ENCODE measurements around the gene PER1.
"Not testable (repeated sequence)": the region's sequence is repeated elsewhere in the genome, so short reads cannot be mapped to it uniquely, and the experiment has no call there.

Gene PER1

DNA sequence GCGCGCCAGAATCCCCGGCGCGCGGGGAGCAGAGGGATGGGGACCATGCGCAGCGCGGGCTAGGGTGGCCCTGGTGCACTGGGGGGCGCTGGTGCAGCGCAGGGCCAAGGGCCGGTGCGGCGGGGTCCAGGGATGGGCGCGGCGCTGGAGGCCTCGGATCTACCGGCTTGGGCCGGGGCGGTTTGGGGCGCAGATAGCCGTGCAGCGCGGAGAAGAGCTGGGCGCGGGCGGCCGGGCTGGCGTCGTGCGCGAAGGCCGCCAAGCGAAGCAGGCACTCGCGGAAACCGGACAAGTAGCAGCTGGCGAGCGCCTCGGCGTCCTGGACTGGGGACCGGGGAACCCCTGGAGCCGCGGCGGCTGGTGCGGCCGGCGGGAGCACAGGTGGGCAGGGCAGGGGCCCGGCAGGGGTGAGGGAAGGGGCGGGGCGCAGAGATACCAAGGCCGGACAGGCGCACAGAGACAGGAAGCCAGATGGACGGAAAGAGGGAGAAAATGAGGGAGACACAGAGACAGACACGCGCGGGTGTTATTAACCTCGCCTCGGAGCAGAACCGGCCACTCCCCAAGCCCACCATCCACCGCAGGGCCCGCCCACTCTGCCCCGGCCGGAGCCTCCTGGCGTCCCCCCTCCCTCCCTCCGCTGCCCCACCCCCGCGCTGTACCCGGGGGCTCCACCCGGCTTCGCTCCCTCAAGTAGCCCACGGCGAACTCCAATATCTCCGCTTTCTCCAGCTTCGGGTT is 30.4 kb downstream of the PER1 start:
- DNase-seq (ENCODE audit: low spot score) = peak; percentile 60

DNA sequence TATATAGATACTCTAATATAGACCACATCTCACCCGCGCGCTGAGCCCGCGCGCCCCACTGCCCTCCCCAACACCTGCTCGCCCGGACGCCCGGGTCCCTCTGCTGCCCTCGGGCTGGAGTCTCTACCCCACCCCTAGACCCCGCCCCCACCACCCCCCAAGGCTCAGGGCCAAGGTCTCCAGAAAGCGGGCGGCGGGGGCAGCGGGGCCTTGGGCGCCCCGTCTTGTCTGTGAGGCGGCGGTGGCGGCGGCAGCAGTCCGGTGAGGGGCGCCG is 30.9 kb downstream of the PER1 start:
- no peak for DNase-seq (ENCODE audit: low spot score)

- peak; percentile 52 for DNase-seq (ENCODE audit: low spot score)
These were observed 31.4 kb downstream of the PER1 start for GRCh38 chr17:8120520-8121406.

DNA sequence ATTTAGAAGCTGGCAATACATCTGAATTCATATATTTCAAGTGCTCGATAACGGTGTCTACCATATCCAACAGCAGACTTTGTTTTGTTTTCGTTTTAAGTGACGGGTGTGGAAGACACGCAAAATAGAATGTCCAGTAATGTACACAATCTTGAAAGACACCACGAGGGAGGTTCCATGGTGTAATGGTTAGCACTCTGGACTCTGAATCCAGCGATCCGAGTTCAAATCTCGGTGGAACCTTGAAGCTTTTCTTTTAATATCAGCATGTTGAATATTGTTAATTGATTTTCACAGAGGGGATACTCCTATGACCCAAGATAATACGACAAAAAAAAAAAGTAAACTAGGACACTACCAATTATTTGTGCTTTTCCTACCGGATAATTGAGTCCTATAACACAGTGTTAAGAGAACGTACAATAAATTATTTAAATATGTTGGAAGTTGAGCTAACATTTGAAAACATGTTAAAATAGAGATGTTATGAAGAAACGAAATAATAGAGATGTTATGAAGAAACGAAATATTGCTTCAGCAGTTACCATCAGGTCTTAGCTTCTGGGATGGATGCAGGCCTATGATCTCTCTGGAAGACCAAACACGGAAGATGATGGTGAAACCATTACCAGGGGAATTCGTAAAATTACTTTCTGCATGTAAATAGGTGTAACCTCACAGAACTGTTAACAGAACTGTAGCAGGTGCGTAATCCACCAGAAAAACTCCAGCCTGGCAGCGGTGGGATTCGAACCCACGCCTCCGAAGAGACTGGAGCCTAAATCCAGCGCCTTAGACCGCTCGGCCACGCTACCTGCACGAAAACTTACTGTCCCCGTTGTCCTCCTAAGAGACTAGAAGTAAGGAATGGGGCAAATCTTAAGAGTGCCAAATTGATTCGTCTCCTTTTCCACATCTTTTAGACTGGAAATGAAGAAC is 32.4 kb downstream of the PER1 start:
- peak; percentile 62 for DNase-seq (ENCODE audit: low spot score)

- DNase-seq (ENCODE audit: low spot score) = peak; percentile 78
These were observed 33.2 kb downstream of the PER1 start for GRCh38 chr17:8118769-8119580.

GRCh38 chr17:8117980-8118768 is 34.0 kb downstream of the PER1 start, which contains the start of gene ALOXE3:
Gene ALOXE3 (minus strand): TSS chr17:8118514. CDS start chr17:8117990, 524 bp downstream.
- peak; percentile 48 for DNase-seq (ENCODE audit: low spot score)

- DNase-seq (ENCODE audit: low spot score) = no peak
These were observed 34.7 kb downstream of the PER1 start for GRCh38 chr17:8117367-8117979.

GRCh38 chr17:8116776-8117175 is 35.4 kb downstream of the PER1 start:
- no peak for DNase-seq (ENCODE audit: low spot score)

DNA sequence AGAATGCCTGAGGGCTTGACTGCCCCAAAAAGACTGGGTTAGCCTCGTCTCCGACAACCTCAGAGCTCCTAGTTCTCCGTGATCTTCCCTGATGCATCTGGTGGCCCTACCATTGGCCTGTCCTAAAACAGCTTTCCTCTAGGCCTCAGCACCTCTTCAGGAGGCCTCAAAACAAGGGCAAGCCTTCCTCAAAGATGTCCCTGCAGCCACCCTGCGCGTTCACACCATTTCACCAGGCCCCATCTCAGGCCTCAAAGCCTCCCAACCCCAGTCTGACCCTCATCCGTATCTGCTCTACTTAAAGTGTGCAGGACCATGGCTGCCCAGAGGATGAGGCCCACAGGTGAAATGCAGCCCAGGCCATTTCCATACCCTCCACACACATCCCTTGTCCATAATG is 41.3 kb downstream of the PER1 start:
- no peak for DNase-seq (ENCODE audit: low spot score)

GRCh38 chr17:8110456-8110804 is 41.8 kb downstream of the PER1 start:
- DNase-seq (ENCODE audit: low spot score) = no peak

DNA sequence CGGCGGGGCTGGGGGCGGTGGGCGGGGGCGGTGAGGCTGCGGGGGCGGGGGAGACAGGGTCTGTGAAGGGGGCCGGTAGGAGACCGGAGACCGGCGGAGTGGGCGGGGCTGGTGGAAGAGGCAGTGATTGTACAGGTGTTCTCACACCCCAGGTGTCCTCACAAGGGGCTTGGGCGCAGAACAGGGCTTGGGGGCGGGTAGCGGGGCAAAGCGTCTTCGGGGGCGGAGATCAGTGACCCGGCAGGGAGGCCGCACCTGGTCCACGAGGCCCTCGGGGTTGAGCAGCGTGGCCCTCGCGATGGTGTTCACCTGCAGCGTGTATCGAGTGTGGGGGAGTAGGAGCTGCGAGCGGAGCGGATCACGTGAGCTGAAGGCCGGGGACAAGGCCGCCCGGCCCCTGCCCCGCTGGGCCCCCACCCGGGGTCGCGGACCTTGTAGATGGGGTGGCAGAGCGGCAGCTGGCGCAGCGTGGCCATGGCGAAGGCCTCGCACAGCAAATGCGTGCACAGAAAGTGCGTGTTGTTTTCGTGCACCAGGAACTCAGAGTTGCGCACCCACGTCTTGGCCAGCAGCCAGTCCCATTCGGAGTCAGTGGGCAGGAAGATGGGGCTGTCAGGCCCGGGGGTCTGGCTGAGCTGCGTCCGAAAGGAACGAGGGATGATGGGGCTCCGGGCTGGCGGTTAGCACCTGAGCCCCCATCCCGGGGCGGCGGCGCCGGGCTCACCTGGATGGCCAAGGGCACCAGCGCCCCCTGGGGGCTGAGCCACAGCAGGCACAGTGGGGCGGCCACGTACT is 42.3 kb downstream of the PER1 start:
- peak; percentile 73 for DNase-seq (ENCODE audit: low spot score)

DNA sequence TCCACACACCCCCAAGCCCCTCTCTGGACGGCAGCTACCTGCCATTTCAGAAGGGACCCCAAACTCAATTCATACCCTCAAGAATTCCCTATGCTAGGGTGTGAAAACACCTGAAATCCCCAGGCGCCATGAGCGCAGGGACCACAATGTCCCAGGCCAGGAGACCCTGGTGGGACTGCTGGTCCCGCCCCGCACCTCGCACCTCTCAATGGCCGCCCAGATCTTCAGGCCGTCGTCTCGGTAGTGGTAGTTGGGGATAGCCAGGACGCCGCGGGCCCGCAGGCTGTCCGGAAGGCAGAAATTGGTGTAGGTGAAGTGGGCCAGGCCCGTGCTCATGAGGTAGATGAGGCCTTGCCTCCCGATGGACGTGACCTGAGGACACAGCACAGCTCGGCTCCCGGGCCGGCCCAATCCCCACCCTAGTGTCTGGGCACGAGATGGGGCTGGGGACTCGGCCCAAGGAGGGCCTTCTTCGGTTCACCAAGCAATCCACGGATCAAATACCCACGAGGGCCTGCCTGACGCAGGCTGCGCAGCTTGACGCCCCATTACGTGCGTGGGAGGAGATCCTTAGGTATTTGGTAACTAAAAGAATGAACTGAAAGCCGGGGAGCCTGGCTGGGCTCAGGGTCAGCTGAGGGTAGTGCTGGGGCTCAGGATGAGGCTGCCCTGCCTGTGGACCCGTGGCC is 43.1 kb downstream of the PER1 start:
- no peak for DNase-seq (ENCODE audit: low spot score)

DNA sequence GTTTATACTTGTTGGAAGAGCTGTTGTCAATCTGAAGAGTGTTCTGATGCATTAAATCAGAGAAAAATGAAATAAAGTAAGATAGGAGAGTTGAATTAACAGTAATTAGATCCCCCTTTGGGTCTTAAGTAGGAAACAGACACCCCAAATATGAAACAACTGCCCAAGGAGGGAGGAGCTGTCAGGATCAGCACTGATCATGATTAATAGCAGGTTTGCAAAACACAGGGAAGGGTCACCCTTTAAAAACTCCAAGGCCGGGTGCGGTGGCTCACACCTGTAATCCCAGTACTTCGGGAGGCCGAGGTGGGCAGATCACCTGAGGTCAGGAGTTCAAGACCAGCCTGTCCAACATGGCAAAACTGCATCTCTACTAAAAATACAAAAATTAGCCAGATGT is 45.2 kb downstream of the PER1 start:
- DNase-seq (ENCODE audit: low spot score) = not testable (repeated sequence)

DNA sequence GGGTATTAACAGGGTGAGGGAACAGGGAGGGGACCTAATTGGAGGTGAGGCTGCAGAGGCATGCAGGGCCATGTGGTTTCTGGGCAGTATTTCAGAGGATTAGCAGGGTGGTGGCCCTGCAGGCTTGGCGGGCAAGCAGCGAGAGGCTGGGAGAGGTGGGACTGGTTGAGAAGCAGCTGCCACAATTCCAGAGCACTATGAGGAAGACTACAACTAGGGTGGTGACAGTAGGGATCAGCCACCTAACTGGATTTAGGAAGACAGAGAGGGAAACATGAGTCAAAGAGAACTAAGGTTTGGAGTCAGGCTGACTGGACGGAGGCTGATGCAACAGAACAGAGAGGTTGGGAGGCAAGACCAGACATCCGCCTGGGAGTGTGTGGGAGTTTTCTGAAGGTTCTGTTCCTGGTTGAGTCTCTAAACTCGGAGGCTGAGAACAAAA is 46.2 kb downstream of the PER1 start:
- no peak for DNase-seq (ENCODE audit: low spot score)

GRCh38 chr17:8104911-8105310 is 47.3 kb downstream of the PER1 start:
- DNase-seq (ENCODE audit: low spot score) = no peak

DNA sequence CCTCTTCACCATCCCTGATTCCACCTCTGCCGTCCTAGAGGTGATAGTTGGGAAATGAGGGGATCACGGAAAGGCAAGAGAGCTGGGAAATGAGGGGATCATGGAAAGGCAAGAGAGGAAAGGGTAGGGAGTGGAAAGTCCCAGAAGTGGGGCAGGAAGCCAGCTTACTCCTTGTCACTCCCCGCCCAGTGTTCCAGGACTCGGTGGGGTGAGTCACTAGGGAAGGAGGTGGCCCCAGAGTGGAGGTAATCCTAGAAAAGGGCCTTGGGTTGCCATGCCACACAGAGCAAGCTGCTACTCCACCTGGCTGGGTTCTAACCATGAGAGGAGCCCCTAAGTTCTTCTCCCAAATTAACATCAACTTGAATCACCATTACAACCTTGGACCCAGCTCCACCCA is 48.7 kb downstream of the PER1 start:
- DNase-seq (ENCODE audit: low spot score) = no peak

DNA sequence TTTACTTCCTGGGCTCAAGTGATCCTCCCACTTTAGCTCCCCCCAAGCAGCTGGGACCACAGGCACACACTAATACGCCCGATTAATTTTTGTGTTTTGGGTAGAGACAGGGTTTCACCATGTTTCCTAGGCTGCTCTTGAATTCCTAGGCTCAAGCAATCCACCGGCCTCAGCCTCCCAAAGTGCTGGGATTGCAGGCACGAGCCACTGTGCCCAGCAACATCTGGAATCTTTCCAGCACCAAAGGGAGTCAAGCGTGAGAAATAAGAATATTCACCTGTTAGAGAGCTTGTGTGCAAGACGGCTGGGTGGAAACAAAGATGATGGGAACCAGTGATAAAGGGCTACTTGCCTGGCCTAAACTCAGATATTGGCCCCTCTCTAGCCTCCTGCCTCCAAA is 50.5 kb downstream of the PER1 start:
- no peak for DNase-seq (ENCODE audit: low spot score)

DNA sequence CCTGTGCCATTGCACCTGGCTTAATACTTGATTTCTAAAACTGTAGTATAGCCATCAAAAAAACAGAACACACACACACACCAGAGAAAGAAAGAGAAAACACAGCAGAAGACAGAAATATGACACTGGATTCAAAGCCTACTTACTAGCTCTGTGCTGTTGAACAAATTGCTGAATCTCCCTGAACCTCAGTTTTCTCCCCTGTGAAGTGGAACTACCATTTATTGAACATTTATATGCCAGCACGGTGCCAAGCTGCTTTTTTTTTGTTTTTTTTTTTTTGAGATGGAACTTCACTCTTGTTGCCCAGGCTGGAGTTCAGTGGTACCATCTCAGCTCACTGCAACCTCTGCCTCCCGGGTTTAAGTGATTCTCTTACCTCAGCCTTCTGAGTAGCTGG is 51.4 kb downstream of the PER1 start:
- no peak for DNase-seq (ENCODE audit: low spot score)

GRCh38 chr17:8100111-8100510 is 52.1 kb downstream of the PER1 start:
- no peak for DNase-seq (ENCODE audit: low spot score)

Data from HuH-7.5 (cell line).